MM.1S (cell line): ENCODE results near the gene GLOD5.

Experiments used
- EZH2 ChIP-seq: fragments of 300-600 bp; sonication (generic); optimal IDR thresholded peaks from 2 replicates; pipeline ENCODE3; 2017; ENCODE audit warnings: low read depth, mild to moderate bottlenecking, antibody characterized with exemption, low read length, mixed read lengths
- EZH2phosphoT487 ChIP-seq: fragments of 300-600 bp; sonication (generic); IDR thresholded peaks from 2 replicates; pipeline ENCODE4 v1.6.1; 2018; ENCODE audit warnings: antibody characterized with exemption, low read length
- TF ChIP-seq, protein P1 (sequence below): fragments of 300-600 bp; sonication (generic); IDR thresholded peaks from 2 replicates; pipeline ENCODE4 v1.5.1; 2016; ENCODE audit warnings: antibody characterized with exemption, low read length, mixed read lengths

DNA sequence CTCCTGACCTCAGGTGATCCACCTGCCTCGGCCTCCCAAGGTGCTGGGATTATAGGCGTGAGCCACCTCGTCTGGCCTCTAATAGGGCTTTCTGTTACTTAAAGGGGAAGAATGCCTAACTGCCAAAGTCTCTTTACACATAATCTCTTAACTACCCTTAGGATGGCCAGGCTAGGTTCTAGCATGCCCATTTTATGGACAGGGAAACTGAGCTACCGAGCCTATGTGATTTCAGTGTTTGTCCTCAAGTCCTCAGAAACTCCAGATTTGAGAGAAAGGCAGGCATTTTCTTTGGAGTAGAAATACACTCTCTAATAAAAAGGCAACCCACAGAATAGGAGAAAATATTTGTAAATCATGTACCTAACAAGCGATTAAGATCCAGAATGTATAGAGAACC, 12.4 kb upstream of the GLOD5 start:
- TF ChIP-seq, protein P1, sequence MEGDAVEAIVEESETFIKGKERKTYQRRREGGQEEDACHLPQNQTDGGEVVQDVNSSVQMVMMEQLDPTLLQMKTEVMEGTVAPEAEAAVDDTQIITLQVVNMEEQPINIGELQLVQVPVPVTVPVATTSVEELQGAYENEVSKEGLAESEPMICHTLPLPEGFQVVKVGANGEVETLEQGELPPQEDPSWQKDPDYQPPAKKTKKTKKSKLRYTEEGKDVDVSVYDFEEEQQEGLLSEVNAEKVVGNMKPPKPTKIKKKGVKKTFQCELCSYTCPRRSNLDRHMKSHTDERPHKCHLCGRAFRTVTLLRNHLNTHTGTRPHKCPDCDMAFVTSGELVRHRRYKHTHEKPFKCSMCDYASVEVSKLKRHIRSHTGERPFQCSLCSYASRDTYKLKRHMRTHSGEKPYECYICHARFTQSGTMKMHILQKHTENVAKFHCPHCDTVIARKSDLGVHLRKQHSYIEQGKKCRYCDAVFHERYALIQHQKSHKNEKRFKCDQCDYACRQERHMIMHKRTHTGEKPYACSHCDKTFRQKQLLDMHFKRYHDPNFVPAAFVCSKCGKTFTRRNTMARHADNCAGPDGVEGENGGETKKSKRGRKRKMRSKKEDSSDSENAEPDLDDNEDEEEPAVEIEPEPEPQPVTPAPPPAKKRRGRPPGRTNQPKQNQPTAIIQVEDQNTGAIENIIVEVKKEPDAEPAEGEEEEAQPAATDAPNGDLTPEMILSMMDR = no peak
- TF ChIP-seq EZH2 (no peak), EZH2phosphoT487 (no peak)
